Stimulated activated effector memory CD8-positive, alpha-beta T cell treated with anti-CD3 and anti-CD28 coated beads, Interleukin-12 subunit alpha, Interleukin-12 subunit beta, amount 100 ng/mL, for 72 hours (primary cell): ENCODE measurements around the gene ARHGEF4.

ENCODE experiments used
- ATAC-seq: fragments of 150-1000 bp; cut with Tn5 transposase; 2 replicates; pipeline ENCODE4 v1.10.0; 2021
- DNase-seq, 2 donors: peaks; one replicate each; pipeline ENCODE4 v3.0.0; 2021 to 2022; ENCODE audit warnings: low spot score in 2 of 2
- H3K27ac Mint-ChIP-seq: one replicate; pipeline ENCODE4 v1.8.0; 2022; ENCODE audit warnings: mild to moderate bottlenecking, mixed read lengths
- H3K36me3 Mint-ChIP-seq: one replicate; pipeline ENCODE4 v1.8.0; 2022; ENCODE audit warnings: mild to moderate bottlenecking, mixed read lengths
- H3K4me1 Mint-ChIP-seq: one replicate; pipeline ENCODE4 v1.8.0; 2022; ENCODE audit warnings: mixed read lengths
- H3K4me3 Mint-ChIP-seq: one replicate; pipeline ENCODE4 v1.8.0; 2022; ENCODE audit warnings: mild to moderate bottlenecking, mixed read lengths
- H3K9me3 Mint-ChIP-seq: one replicate; pipeline ENCODE4 v1.8.0; 2022; ENCODE audit warnings: mixed read lengths

The ARHGEF4 gene

DNA sequence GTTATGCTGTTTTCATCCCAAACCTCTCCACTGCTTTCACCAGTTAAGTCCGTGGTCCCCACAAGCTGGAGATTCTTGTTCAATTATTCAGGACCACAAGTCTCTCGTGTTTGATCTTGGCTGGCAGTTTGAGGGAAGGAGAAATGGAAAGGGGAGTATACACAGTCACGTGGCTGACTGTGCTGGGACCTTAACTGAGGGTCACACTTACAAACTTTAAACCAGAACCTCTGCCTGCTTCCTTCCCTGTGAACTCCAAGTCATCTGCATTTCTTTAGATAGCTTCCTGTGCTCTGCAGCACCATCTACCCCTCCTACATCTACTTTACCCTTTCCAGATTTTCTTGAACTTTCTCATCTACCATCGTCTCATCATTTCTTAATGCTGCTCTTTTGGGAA, 91.7 kb downstream of the ARHGEF4 start:
- H3K4me3 Mint-ChIP-seq = no peak overlapping the region
- no peaks in the 10 kb centered on the region for H3K4me1 Mint-ChIP-seq
- no peak for ATAC-seq
- no peak overlapping the region for H3K27ac Mint-ChIP-seq
- DNase-seq = no peak
- H3K36me3 Mint-ChIP-seq = no peaks in the 10 kb centered on the region
- H3K9me3 Mint-ChIP-seq = peaks cover 4% of the 10 kb centered on the region

DNA sequence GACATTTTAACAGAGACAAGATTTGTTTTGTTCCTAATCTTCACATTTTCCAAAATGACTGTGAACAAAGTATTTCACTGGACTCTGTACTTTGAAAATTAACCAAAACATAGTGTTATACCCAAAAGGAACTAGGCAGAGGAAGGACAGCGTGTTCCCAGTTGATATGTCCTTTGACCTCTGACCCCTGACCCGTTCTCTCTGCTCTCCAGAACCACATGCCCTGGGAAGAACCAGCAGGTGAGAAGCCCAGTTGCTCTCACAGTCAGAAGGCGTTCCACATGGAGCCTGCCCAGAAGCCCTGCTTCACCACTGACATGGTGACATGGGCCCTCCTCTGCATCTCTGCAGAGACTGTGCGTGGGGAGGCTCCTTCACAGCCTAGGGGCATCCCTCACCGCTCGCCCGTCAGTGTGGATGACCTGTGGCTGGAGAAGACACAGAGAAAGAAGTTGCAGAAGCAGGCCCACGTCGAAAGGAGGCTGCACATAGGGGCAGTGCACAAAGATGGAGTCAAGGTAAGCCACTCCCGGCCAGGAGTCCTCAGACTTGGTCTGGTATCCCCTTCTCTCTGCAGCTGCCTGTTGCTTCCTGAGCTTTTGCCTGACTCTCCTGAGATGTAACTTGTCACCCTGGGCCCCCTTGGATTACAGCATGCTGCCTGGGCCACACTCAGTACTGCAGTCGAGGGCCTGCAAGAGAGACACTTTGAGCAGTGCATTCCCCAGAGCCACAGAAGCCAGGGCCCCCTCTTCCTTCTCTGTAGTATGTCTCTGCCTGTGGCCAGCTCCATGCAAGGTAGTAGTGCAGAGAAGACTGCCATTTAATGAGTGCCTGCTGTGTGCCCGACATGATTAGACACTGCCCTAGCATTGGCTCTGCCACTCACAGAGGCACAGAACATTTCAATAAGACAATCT, 94.3 kb downstream of the ARHGEF4 start:
- no peaks in the 10 kb centered on the region for H3K4me1 Mint-ChIP-seq
- DNase-seq = no peak
- peaks cover 4% of the 10 kb centered on the region for H3K9me3 Mint-ChIP-seq
- H3K36me3 Mint-ChIP-seq = no peaks in the 10 kb centered on the region
- no peak overlapping the region for H3K27ac Mint-ChIP-seq
- no peak overlapping the region for H3K4me3 Mint-ChIP-seq
- ATAC-seq = peak; percentile 26

DNA sequence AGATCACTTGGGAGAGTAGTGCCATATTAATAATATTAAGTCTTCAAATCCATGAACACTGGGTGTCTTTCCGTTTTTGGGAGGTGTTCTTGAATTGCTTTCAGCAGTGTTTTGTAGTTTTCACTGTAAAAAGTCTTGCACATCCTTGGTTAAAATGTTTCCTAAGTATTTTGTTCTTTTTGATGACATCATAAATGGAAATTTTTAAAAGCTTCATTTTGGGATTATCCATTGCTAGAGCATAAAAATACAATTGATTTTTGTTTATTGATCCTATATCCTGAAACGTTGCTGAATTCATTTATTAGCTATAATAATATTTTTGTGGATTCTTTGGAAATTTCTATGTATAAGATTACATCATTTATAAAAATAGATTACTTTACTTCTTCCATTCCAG, 96.8 kb downstream of the ARHGEF4 start:
- ATAC-seq (no peak), DNase-seq (no peak)
- Mint-ChIP-seq H3K27ac (no peak overlapping the region), H3K9me3 (peaks cover 2% of the 10 kb centered on the region), H3K36me3 (no peaks in the 10 kb centered on the region), H3K4me1 (no peaks in the 10 kb centered on the region), H3K4me3 (no peak overlapping the region)

DNA sequence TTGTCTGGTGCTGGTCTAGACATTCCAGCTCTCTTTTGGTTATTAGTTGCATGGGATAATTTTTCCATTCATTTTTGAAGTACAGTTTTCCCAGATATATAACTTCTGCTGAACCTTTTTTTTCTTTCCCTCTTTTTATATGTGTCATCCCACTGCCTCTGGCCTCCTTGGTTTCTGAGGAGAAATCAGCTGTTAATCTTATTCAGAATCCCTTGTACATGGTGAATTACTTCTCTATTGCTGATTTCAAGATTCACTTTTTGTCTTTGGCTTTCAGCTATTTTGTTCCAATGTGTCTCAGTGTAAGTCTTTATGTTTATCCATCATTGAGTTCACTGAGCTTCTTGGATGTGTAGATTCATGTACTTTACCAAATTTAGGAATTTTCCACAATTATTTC, 99.7 kb downstream of the ARHGEF4 start:
- Mint-ChIP-seq H3K36me3 (no peaks in the 10 kb centered on the region), H3K27ac (no peak overlapping the region), H3K4me1 (no peaks in the 10 kb centered on the region), H3K9me3 (peaks cover 2% of the 10 kb centered on the region), H3K4me3 (no peak overlapping the region)
- ATAC-seq = no peak
- no peak for DNase-seq

DNA sequence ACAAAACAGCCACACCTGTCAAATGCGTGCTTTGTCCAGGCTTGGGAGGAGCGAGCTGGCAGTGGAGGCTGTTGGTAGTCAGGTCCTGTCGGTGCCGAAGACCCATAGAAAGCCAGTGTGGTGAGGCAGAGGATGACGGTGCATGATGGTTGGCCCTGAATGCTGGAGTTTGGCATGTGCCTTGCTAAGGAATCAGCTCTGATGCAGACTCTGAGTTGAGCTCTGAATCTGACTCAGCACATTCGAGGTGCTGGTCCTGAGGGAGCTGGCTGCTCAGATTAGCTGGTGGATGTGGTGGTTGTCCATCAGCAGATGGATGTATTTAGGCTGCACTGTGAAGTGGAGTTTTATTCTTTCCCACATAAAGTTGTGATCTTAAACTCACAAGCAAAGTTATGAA, 111.3 kb downstream of the ARHGEF4 start:
- no peak for ATAC-seq
- no peak for DNase-seq
- Mint-ChIP-seq H3K9me3 (peaks cover 22% of the 10 kb centered on the region), H3K27ac (no peak overlapping the region), H3K4me1 (no peaks in the 10 kb centered on the region), H3K4me3 (no peak overlapping the region), H3K36me3 (no peaks in the 10 kb centered on the region)

DNA sequence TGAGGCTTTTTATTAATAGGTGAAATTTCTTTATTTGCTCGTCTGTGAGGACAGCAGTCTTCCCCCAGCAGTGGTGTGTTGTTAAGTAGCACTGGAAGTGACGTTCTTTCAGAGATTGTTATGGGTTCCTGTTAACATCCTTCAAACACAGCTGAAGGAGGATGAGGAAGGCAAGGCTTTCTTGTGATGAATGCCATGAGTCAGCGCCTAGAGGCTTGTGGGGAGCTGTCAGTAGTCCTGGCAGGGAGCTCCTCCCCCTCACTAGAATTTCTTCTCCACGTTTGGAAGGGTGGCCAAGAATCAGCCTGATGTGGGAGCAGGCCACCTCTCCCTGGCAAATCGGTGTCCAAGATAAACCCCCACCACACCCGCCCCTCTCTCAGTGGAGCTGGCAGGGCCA, 113.2 kb downstream of the ARHGEF4 start:
- ATAC-seq (no peak), DNase-seq (no peak)
- peaks cover 15% of the 10 kb centered on the region for H3K9me3 Mint-ChIP-seq
- no peaks in the 10 kb centered on the region for H3K4me1 Mint-ChIP-seq
- H3K36me3 Mint-ChIP-seq = no peaks in the 10 kb centered on the region
- H3K27ac Mint-ChIP-seq = no peak overlapping the region
- H3K4me3 Mint-ChIP-seq = no peak overlapping the region

DNA sequence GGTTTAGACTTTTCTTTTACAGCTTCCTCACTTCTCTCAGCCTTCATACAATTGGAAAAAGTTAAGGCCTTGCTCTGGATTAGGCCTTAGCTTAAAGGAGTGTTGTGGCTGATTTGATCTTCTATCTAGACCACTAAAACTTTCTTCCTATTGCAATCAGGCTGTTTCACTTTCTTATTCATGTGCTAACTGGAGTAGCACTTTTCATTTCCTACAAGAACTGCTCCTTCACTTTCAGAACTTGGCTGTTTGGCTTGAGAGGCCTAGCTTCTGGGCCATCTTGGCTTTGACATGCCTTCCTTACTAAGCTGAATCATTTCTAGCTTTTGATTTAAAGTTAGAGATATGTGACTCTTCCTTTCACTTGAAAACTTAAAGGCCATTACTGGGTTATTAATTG, 114.3 kb downstream of the ARHGEF4 start:
- no peak overlapping the region for H3K27ac Mint-ChIP-seq
- no peaks in the 10 kb centered on the region for H3K4me1 Mint-ChIP-seq
- H3K4me3 Mint-ChIP-seq = no peak overlapping the region
- no peak for ATAC-seq
- no peak for DNase-seq
- peaks cover 15% of the 10 kb centered on the region for H3K9me3 Mint-ChIP-seq
- H3K36me3 Mint-ChIP-seq = no peaks in the 10 kb centered on the region

DNA sequence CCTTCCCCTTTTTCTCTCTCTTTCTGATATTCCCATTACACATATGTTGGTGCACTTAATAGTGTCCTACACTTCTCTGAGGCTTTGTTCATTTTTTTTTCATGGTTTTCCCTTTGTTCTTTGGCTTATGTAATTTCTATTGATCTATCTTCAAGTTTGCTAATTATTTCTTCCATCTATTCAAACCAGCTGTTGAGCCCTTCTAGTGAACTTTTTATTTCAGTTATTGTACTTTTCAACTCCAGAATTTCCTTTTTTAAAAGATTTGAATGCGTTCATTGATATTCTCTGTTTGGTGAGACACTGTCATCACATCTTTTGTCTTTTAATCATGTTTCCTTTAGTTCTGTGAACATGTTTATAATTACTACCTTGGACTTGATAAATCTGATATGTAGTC, 118.2 kb downstream of the ARHGEF4 start:
- ATAC-seq (no peak), DNase-seq (no peak)
- Mint-ChIP-seq H3K9me3 (peaks cover 15% of the 10 kb centered on the region), H3K4me1 (no peaks in the 10 kb centered on the region), H3K4me3 (no peak overlapping the region), H3K36me3 (no peaks in the 10 kb centered on the region), H3K27ac (no peak overlapping the region)

DNA sequence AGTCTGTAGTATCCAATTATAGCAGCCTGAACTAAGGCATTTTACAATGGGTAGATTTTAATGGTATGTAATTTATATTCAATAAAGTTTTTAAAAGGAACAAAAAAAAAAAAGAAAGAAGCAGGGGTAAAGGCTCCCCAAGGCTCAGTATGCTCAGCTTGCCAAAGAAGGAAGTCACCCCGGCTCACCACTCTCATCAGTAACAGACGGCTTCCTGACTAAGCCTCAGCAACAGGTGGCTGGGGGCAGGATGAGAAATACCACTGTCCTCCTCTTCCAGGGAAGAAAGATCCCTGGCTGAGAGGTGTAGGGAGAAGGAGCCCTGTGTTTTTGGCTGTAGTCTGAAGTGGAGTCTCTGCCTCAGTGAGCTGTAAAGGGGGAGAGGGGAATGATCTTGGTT, 121.2 kb downstream of the ARHGEF4 start:
- H3K27ac Mint-ChIP-seq = no peak overlapping the region
- peaks cover 13% of the 10 kb centered on the region for H3K9me3 Mint-ChIP-seq
- no peak for ATAC-seq
- no peaks in the 10 kb centered on the region for H3K36me3 Mint-ChIP-seq
- DNase-seq = no peak
- H3K4me3 Mint-ChIP-seq = no peak overlapping the region
- H3K4me1 Mint-ChIP-seq = no peaks in the 10 kb centered on the region

DNA sequence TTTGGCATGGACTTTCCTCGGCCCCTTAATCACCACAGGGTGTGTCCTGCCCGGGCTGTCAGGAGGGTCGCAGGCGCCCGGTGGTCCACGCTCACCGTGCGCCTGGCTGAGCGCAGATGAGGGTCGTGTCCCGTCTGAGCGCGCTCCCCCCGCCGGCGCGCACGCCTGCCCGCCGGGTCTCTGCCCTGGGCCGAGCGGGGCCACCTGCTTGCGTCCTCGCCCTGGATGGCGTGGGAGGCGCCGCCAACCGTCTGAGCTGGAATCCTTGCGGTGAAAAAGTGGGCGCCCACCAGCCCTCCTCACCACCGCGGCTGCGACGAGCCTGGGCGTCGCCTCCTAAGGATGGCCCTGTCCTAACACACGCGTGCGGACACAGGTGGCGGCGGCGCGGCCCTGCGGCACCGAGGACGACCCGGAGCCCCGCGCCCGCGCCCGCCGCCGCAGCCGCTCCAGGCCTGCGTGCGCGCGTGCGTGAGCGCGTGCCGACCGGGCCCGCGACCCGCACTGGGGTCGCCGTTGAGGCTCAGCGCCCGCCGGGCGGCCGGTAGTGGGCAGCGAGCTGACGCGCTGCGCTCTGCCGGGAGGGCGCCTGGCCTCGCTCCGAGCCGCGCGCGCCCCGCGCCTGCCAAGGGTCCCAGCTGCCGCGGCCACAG, 126.6 kb downstream of the ARHGEF4 start:
- no peak for ATAC-seq
- H3K9me3 Mint-ChIP-seq = no peaks in the 10 kb centered on the region
- H3K4me1 Mint-ChIP-seq = peaks cover 11% of the 10 kb centered on the region
- H3K4me3 Mint-ChIP-seq = no peak overlapping the region
- DNase-seq = no peak
- H3K27ac Mint-ChIP-seq = no peak overlapping the region
- peaks cover 6% of the 10 kb centered on the region for H3K36me3 Mint-ChIP-seq

DNA sequence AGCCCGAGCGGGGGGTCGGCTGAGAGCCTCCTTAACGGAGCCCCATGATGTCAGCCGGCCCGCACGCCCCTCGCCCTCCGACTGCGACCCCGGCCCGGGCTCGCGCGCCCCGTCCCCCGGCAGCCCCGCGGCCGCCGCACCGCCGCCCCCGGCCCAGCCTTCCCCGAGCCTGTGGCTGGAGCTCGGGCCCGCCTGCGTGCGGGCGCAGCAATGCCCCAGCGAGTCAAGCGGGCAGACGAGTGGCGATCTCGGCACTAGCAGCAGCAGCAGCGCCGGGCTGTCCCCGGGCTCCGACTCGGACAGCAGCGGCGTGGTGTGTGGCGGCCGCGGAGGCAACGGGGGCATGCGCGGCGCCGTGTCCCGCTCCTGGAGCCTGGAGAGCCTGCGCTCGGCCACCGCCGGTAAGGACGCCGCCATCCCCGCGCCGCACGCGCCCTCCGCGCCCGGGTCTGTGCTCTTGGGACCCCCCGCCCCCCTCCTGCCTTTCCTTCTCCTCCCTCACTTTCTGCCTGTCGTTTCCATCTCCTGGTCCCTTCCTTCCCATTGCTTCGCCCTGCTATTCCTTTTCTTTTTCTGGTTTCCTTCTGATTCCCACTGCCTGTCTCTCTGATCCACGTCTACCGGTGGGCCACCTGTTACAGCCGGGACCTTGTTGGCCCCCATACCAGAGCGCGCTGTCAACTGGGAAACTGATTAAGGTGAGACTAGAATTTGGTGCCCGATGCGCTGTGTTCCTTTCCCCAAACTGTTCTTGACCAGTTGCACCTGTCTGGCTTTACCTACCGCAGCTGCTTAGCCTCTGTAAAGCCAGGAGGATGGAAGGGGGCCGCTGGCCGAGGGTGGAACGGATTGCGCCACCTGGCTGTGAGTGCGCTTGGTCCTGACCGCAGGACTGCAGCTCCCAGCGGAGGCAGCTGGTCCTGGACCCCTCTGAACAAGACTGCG, 127.4 kb downstream of the ARHGEF4 start:
- peak overlapping the region; percentile 61 for H3K4me3 Mint-ChIP-seq
- no peaks in the 10 kb centered on the region for H3K9me3 Mint-ChIP-seq
- H3K4me1 Mint-ChIP-seq = peaks cover 11% of the 10 kb centered on the region
- peaks cover 6% of the 10 kb centered on the region for H3K36me3 Mint-ChIP-seq
- ATAC-seq = peak; percentile 27
- H3K27ac Mint-ChIP-seq = no peak overlapping the region
- peak in 1 of 2 donors; percentile 43 for DNase-seq

DNA sequence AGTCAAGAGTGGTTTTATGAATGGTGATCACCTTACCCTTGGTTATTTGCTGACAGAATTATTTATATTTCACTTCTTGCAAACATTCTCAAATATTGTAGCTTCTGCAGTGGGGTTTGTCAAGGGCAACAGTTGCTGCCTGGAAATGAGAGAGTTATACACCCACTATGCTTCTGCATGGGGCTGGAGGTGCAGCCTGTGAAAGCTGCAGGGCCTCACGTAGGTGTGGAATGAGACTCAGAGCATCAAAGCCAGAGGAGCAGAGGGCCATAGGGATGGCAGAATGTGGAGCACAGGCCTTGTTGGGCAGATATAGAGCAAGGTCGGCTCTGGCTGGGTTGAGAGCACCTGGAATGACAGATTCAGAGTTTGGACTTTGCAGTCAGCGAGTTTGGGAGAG, 128.2 kb downstream of the ARHGEF4 start:
- Mint-ChIP-seq H3K4me3 (peak overlapping the region; percentile 61), H3K36me3 (peaks cover 6% of the 10 kb centered on the region), H3K27ac (no peak overlapping the region), H3K4me1 (peaks cover 11% of the 10 kb centered on the region), H3K9me3 (no peaks in the 10 kb centered on the region)
- DNase-seq (peak in 1 of 2 donors; percentile 23), ATAC-seq (no peak)

DNA sequence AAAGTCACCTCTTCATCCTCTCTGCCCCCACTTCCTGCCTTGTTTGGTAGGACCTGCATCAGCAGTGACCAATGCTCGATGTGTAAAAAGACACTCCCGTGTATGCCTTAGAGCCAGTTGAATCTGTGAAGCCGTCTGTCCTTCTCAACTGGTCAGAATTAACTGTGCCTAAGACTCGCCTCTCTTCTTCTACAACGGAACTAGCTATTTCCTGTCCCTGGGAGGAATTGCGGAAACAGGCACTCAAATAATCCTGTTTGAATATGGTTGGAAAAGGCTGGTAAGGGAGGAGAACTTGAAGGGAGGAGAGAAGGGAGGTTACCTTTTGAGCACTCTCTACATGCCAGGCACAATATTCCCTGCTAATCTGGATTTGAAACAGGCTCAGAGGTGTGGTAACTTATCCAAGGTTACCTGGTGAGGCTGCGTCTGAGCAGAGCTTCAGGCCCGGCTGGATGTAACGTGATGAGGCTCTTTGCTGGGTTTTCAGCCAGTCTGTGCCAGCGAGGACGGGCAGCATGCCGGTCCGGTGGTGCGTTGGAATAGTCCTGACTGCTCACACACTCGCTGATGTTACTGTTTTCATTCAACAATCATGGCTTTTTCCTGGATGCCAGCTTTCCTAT, 129.5 kb downstream of the ARHGEF4 start:
- Mint-ChIP-seq H3K4me3 (no peak overlapping the region), H3K36me3 (peaks cover 6% of the 10 kb centered on the region)

DNA sequence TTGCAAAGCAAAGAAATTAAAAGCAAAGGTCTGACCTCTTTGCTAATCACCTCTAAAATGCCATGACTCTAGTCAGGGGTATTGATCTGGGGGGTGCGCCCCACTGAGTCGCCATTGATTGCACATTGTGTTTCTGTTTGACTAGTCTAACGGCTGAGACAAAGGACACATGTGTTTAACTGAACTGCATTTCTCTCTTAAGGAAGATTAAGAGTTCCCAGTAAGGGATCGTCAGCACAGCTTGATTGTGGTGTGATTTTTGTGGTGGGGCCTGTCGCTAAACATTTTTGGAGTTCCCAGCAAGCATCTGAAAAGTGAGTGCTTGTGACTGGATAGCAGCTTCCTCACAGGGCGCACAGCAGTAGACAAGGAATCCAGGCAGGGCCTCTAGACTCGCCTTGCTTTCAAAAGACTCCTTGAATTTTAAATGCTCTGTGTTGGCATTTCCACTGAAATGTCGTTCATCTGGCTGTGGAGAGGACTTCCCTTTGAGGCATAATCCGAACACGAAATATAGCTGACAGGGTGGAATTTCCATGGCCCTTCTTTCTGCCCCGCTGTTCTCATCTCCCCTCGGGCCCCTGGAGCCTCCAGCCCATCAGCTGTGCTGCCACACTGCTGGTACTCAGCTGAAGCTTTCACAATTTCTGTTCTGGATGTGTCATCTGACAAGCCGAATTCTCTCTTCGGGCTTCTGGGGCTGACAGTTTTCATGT, 130.2 kb downstream of the ARHGEF4 start:
- Mint-ChIP-seq H3K36me3 (peaks cover 6% of the 10 kb centered on the region), H3K9me3 (no peaks in the 10 kb centered on the region), H3K4me1 (peaks cover 11% of the 10 kb centered on the region), H3K27ac (no peak overlapping the region), H3K4me3 (no peak overlapping the region)
- ATAC-seq = no peak
- peak in 1 of 2 donors; percentile 32 for DNase-seq

More for the DNA sequence above, 129.5 kb downstream of the ARHGEF4 start:
- no peak for ATAC-seq
- Mint-ChIP-seq H3K4me1 (peaks cover 11% of the 10 kb centered on the region), H3K9me3 (no peaks in the 10 kb centered on the region), H3K27ac (no peak overlapping the region)
- DNase-seq = peak in 1 of 2 donors; percentile 34
